Neural cell (in vitro differentiated cells): ENCODE measurements around the gene PAIP2. TPM values are rescaled to one million over a fixed set of nuclear protein-coding genes. Genes with fewer than 3 reads are reported as not detected.

ENCODE experiments used
- H2AFZ ChIP-seq: fragments of 200-600, 300-800 bp; sonication (generic), shearing (Covaris generic); 2 replicates; pipeline ENCODE4 v1.6.0; 2014; ENCODE audit warnings: low read depth, mild to moderate bottlenecking, antibody characterized with exemption, low read length, moderate library complexity
- H3F3A ChIP-seq: fragments of 200-600 bp; shearing (Covaris generic); 2 replicates; pipeline ENCODE4 v1.6.1; 2016; ENCODE audit warnings: mild to moderate bottlenecking, moderate library complexity, mixed read lengths, antibody characterized with exemption, low read length; ENCODE audit not compliant: insufficient read depth, poor library complexity, severe bottlenecking
- H3K27ac ChIP-seq: fragments of 200-600, 300-800 bp; sonication (generic), shearing (Covaris generic); 2 replicates; pipeline ENCODE4 v1.5.1; 2014; ENCODE audit warnings: mild to moderate bottlenecking, low read length, moderate library complexity
- H3K27me3 ChIP-seq: fragments of 300-800, 200-600 bp; sonication (generic), shearing (Covaris generic); 2 replicates; pipeline ENCODE4 v1.6.0; 2014; ENCODE audit warnings: mild to moderate bottlenecking, low read depth, low read length, moderate library complexity; ENCODE audit not compliant: insufficient read depth
- H3K36me3 ChIP-seq: fragments of 300-800, 200-600 bp; sonication (generic), shearing (Covaris generic); 2 replicates; pipeline ENCODE4 v1.5.1; 2014; ENCODE audit warnings: mild to moderate bottlenecking, antibody characterized with exemption, low read length, moderate library complexity; ENCODE audit not compliant: insufficient read depth
- H3K4me2 ChIP-seq: fragments of 300-800, 200-600 bp; sonication (generic), shearing (Covaris generic); 2 replicates; pipeline ENCODE4 v1.6.0; 2014; ENCODE audit warnings: mild to moderate bottlenecking, low read length
- H3K4me3 ChIP-seq: fragments of 300-800, 200-600 bp; sonication (generic), shearing (Covaris generic); 2 replicates; pipeline ENCODE4 v1.5.1; 2014; ENCODE audit warnings: mild to moderate bottlenecking, low read length, moderate library complexity
- H3K79me2 ChIP-seq: fragments of 200-600 bp; shearing (Covaris generic); replicated peaks from 2 replicates; pipeline ENCODE4 v1.6.0; 2014; ENCODE audit warnings: mild to moderate bottlenecking, low read length, moderate library complexity; ENCODE audit not compliant: insufficient read depth
- H3K9ac ChIP-seq: fragments of 300-800, 200-600 bp; sonication (generic), shearing (Covaris generic); 2 replicates; pipeline ENCODE4 v1.6.1; 2016; ENCODE audit warnings: mild to moderate bottlenecking, low read length, mixed read lengths
- H3K9me2 ChIP-seq: fragments of 200-600 bp; shearing (Covaris generic); 2 replicates; pipeline ENCODE4 v1.6.1; 2016; ENCODE audit warnings: mild to moderate bottlenecking, low read length, mixed read lengths; ENCODE audit not compliant: insufficient read depth
- H3K9me3 ChIP-seq: fragments of 200-600, 300-800 bp; sonication (generic), shearing (Covaris generic); 2 replicates; pipeline ENCODE4 v1.6.1; 2016; ENCODE audit warnings: mild to moderate bottlenecking, mixed run types, low read length, moderate library complexity, mixed read lengths
- H4K20me1 ChIP-seq: fragments of 200-600 bp; shearing (Covaris generic); 2 replicates; pipeline ENCODE4 v1.6.1; 2016; ENCODE audit warnings: mild to moderate bottlenecking, mixed run types; ENCODE audit not compliant: insufficient read depth
- CTCF ChIP-seq: fragments of 450-650 bp; IDR thresholded peaks from 2 replicates; pipeline ENCODE4 v1.5.1; 2014; ENCODE audit warnings: antibody characterized with exemption, mild to moderate bottlenecking, moderate library complexity; ENCODE audit not compliant: poor library complexity, severe bottlenecking
- EP300 ChIP-seq: fragments of 450-650 bp; conservative IDR thresholded peaks from 2 replicates; pipeline ENCODE4 v1.6.1; 2014; ENCODE audit warnings: antibody characterized with exemption, mild to moderate bottlenecking, moderate library complexity; ENCODE audit not compliant: poor library complexity, severe bottlenecking
- EZH2 ChIP-seq: fragments of 200-600, 300-800 bp; shearing (Covaris generic), sonication (generic); IDR thresholded peaks from 2 replicates; pipeline ENCODE4 v1.6.1; 2014; ENCODE audit warnings: antibody characterized with exemption, low read length, borderline replicate concordance, mild to moderate bottlenecking; ENCODE audit not compliant: insufficient read depth, poor library complexity, severe bottlenecking
- MXI1 ChIP-seq: fragments of 450-650 bp; conservative IDR thresholded peaks from 2 replicates; pipeline ENCODE4 v1.6.1; 2014; ENCODE audit warnings: antibody characterized with exemption, mild to moderate bottlenecking; ENCODE audit not compliant: poor library complexity, severe bottlenecking
- POLR2AphosphoS5 ChIP-seq: IDR thresholded peaks from 2 replicates; pipeline ENCODE4 v1.6.1; 2012
- RAD21 ChIP-seq: fragments of 450-650 bp; conservative IDR thresholded peaks from 2 replicates; pipeline ENCODE4 v1.6.1; 2014; ENCODE audit warnings: antibody characterized with exemption, mild to moderate bottlenecking, moderate library complexity
- REST ChIP-seq: IDR thresholded peaks from 2 replicates; pipeline ENCODE4 v1.6.1; 2012; ENCODE audit warnings: borderline replicate concordance
- SMC3 ChIP-seq: fragments of 450-650 bp; conservative IDR thresholded peaks from 2 replicates; pipeline ENCODE4 v1.6.1; 2014; ENCODE audit warnings: antibody characterized with exemption, mild to moderate bottlenecking, moderate library complexity; ENCODE audit not compliant: poor library complexity
- TAF1 ChIP-seq: IDR thresholded peaks from 2 replicates; pipeline ENCODE4 v1.6.1; 2012; ENCODE audit warnings: low read depth
- polyA plus RNA-seq: library from polyadenylated mRNA; depleted of rRNA; stranded (reverse); fragments of >200 nt; gene quantifications from 2 replicates; pipeline ENCODE4 v1.2.3, GENCODE V29; 2014

Gene PAIP2
- polyA plus RNA-seq, 1 donor from 2014 or later, result 201 TPM

DNA sequence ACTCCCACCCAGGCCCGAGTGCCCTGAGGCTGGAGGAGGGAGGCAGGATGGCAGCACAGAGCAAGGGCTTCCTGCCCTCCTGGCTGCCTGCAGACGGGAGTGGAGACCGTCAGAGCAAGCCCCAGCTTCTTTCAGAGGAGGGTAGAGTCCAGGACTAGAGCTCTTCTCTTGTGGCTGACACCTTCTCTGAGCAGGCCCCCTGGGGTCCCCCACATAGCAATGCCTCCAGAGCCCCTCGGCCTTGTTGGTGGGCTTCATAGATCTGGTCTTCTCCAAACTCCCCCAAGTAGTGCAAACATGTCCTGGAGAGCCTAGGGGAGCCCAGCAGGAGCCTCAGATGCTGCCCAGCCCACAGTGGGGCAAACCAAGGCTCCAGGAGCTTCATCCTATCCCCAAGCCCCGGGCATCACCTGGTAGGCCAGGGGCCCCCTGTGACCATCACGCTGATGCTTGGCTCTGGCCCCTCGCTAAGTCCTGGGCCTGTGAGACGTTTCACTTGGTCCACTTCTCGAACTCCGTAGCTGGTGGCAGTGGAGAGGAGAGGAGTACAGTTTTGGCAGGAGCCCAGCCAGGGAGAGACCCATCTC is 46.0 kb downstream of the PAIP2 start:
- H3K9me2 ChIP-seq, result no peaks in the 10 kb centered on the region
- TF ChIP-seq REST (no peak), TAF1 (no peak), EZH2 (no peak), EP300 (no peak), RAD21 (no peak), CTCF (no peak), SMC3 (no peak), MXI1 (no peak), POLR2AphosphoS5 (no peak)
- H3K4me3 ChIP-seq, result no peak overlapping the region
- H3K36me3 ChIP-seq, result no peaks in the 10 kb centered on the region
- no peak overlapping the region for H3K4me2 ChIP-seq
- H3K9me3 ChIP-seq, result no peaks in the 10 kb centered on the region
- H3K27me3 ChIP-seq, result peaks cover 16% of the 10 kb centered on the region
- H3K79me2 ChIP-seq, result no peaks in the 10 kb centered on the region
- H3F3A ChIP-seq, result no peaks in the 10 kb centered on the region
- no peaks in the 10 kb centered on the region for H4K20me1 ChIP-seq
- no peak overlapping the region for H2AFZ ChIP-seq
- no peak overlapping the region for H3K9ac ChIP-seq
- no peak overlapping the region for H3K27ac ChIP-seq

- no peak overlapping the region for H3K9ac ChIP-seq
- H4K20me1 ChIP-seq, result no peaks in the 10 kb centered on the region
- no peaks in the 10 kb centered on the region for H3K79me2 ChIP-seq
- H3K27me3 ChIP-seq, result peaks cover 23% of the 10 kb centered on the region
- H3K4me2 ChIP-seq, result no peak overlapping the region
- H3K36me3 ChIP-seq, result no peaks in the 10 kb centered on the region
- H2AFZ ChIP-seq, result no peak overlapping the region
- no peak overlapping the region for H3K4me3 ChIP-seq
- no peaks in the 10 kb centered on the region for H3K9me2 ChIP-seq
- TF ChIP-seq POLR2AphosphoS5 (no peak), RAD21 (no peak), EP300 (no peak), TAF1 (no peak), CTCF (no peak), SMC3 (no peak)
- no peaks in the 10 kb centered on the region for H3K9me3 ChIP-seq
- H3K27ac ChIP-seq, result no peak overlapping the region
- H3F3A ChIP-seq, result no peaks in the 10 kb centered on the region
Observed at GRCh38 chr5:139388198-139388821, 46.7 kb downstream of the PAIP2 start.
